ENCODE results near the gene ZBTB3. TPM values are rescaled to one million over a fixed set of nuclear protein-coding genes. Genes with fewer than 3 reads are reported as not detected.

ZBTB3 gene
- total and polyA plus RNA-seq, 2 of the 13 experiments (the other 11 are each of a cell fraction or from before 2014, with no cell fraction given), result 3.4 to 5.2 TPM

GRCh38 chr11:62791501-62792201, 37.7 kb upstream of the ZBTB3 start, which contains the start of gene TMEM223 (continued):
- TF ChIP-seq ZBTB25 (CRISPR knock-in tag; IDR thresholded peaks at IDR 0.05) (no peak), ATF4 (CRISPR knock-in tag; IDR thresholded peaks at IDR 0.05) (no peak), SP5 (CRISPR knock-in tag; IDR thresholded peaks at IDR 0.05; ENCODE audit: borderline replicate concordance, low read depth) (peak; percentile 65; the same call in 1 of the 2 replicates), MYPOP (CRISPR knock-in tag; IDR thresholded peaks at IDR 0.05) (peak; percentile 51; the same call in 1 of the 2 replicates), ELK4 (CRISPR knock-in tag; IDR thresholded peaks at IDR 0.05; ENCODE audit: borderline replicate concordance) (no peak), HOXA3 (CRISPR knock-in tag; IDR thresholded peaks at IDR 0.05) (peak; percentile 57; the same call in 1 of the 2 replicates), CREB1 (IDR thresholded peaks at IDR 0.05) (no peak), CREB1 (CRISPR knock-in tag; IDR thresholded peaks at IDR 0.05) (no peak), ZFP90 (CRISPR knock-in tag; IDR thresholded peaks at IDR 0.05; ENCODE audit: borderline replicate concordance) (no peak), ZNF335 (CRISPR knock-in tag; IDR thresholded peaks at IDR 0.05) (peak; percentile 50; the same call in 1 of the 2 replicates), TSC22D2 (CRISPR knock-in tag; IDR thresholded peaks at IDR 0.05; ENCODE audit: borderline replicate concordance) (0 out of 2 replicates have a peak, but pooled peaks have one; percentile 54), KLF15 (CRISPR knock-in tag; IDR thresholded peaks at IDR 0.05; ENCODE audit: borderline replicate concordance) (no peak), ZNF724P (CRISPR knock-in tag; IDR thresholded peaks at IDR 0.05; ENCODE audit: borderline replicate concordance) (no peak), FOXP1 (IDR thresholded peaks at IDR 0.05) (no peak), FOXP1 (CRISPR knock-in tag; IDR thresholded peaks at IDR 0.05) (no peak), ZNF720 (CRISPR knock-in tag; IDR thresholded peaks at IDR 0.05) (no peak), CBX1 (IDR thresholded peaks at IDR 0.05; ENCODE audit: low read depth) (no peak), ZBED4 (CRISPR knock-in tag; IDR thresholded peaks at IDR 0.05; ENCODE audit: borderline replicate concordance) (no peak), ZNF225 (CRISPR knock-in tag; IDR thresholded peaks at IDR 0.05) (peak; percentile 87; the same call in 1 of the 2 replicates), ZNF205 (CRISPR knock-in tag; IDR thresholded peaks at IDR 0.05) (0 out of 2 replicates have a peak, but pooled peaks have one; percentile 59), REXO4 (CRISPR knock-in tag; IDR thresholded peaks at IDR 0.05; ENCODE audit: borderline replicate concordance) (peak; percentile 86; the same call in 1 of the 2 replicates), KDM2A (CRISPR knock-in tag; IDR thresholded peaks at IDR 0.05; ENCODE audit: borderline replicate concordance, low read depth) (peak; percentile 99), ZKSCAN8 (CRISPR knock-in tag; IDR thresholded peaks at IDR 0.05; ENCODE audit: borderline replicate concordance) (peak; percentile 51; the same call in 1 of the 2 replicates)
